ENCODE measurements around the gene IRF9. TPM values are rescaled to one million over a fixed set of nuclear protein-coding genes. Genes with fewer than 3 reads are reported as not detected.

Gene IRF9
- total RNA-seq, 1 experiment from 2014 or later, result 15.6 TPM

GRCh38 chr14:24157331-24157730, 3.7 kb upstream of the IRF9 start:
- Mint-ChIP-seq H3K27ac (no peak overlapping the region), H3K27me3 (ENCODE audit: low read depth) (no peaks in the 10 kb centered on the region), H3K4me1 (peaks cover 13% of the 10 kb centered on the region), H3K9me3 (no peaks in the 10 kb centered on the region), H3K36me3 (peaks cover 49% of the 10 kb centered on the region), H3K4me3 (no peak overlapping the region)
- ATAC-seq, result no peak
- DNase-seq (ENCODE audit: low spot score), result no peak
- no peak for TF ChIP-seq STAT6 (CRISPR knock-in tag; conservative IDR thresholded peaks at IDR 0.05; ENCODE audit: low read depth)
- no peak for TF ChIP-seq ELF4 (CRISPR knock-in tag; IDR thresholded peaks at IDR 0.05; ENCODE audit: low read depth)
- no peak for TF ChIP-seq ATF2 (CRISPR knock-in tag; IDR thresholded peaks at IDR 0.05; ENCODE audit: borderline replicate concordance, low read depth)
- no peak for TF ChIP-seq GABPB1 (CRISPR knock-in tag; IDR thresholded peaks at IDR 0.05)
- no peak for TF ChIP-seq ZNF121 (CRISPR knock-in tag; IDR thresholded peaks at IDR 0.05)
- no peak for TF ChIP-seq AR (CRISPR knock-in tag; IDR thresholded peaks at IDR 0.05)
- no peak for TF ChIP-seq ESRRA (CRISPR knock-in tag; IDR thresholded peaks at IDR 0.05; ENCODE audit: borderline replicate concordance)
- TF ChIP-seq ZNF396 (CRISPR knock-in tag; IDR thresholded peaks at IDR 0.05; ENCODE audit: borderline replicate concordance), result no peak
- no peak for TF ChIP-seq ZNF532 (CRISPR knock-in tag; IDR thresholded peaks at IDR 0.05; ENCODE audit: borderline replicate concordance)
- TF ChIP-seq FOXK1 (CRISPR knock-in tag; IDR thresholded peaks at IDR 0.05), result no peak
- no peak for TF ChIP-seq ZNF512 (CRISPR knock-in tag; IDR thresholded peaks at IDR 0.05; ENCODE audit: borderline replicate concordance)
- no peak for TF ChIP-seq ZMAT4 (CRISPR knock-in tag; IDR thresholded peaks at IDR 0.05)
- TF ChIP-seq NFE2L1 (CRISPR knock-in tag; IDR thresholded peaks at IDR 0.05), result no peak
- TF ChIP-seq GTF2I (CRISPR knock-in tag; conservative IDR thresholded peaks at IDR 0.05), result no peak
- no peak for TF ChIP-seq ZNF317 (CRISPR knock-in tag; IDR thresholded peaks at IDR 0.05; ENCODE audit: borderline replicate concordance, low read depth)
- no peak for TF ChIP-seq CTCF (IDR thresholded peaks at IDR 0.05)
- TF ChIP-seq SMAD4 (CRISPR knock-in tag; IDR thresholded peaks at IDR 0.05), result no peak
- no peak for TF ChIP-seq USF1 (CRISPR knock-in tag; IDR thresholded peaks at IDR 0.05)
- no peak for TF ChIP-seq NFYB (CRISPR knock-in tag; conservative IDR thresholded peaks at IDR 0.05; ENCODE audit: low read depth)
- CTCF ChIA-PET, result no interaction called here
- POLR2A ChIA-PET, result no interaction called here

Data from WTC11 (cell line).